Esophagus mucosa (tissue), 1 donor: ENCODE results near the gene CARMIL1. TPM values are rescaled to one million over a fixed set of nuclear protein-coding genes. Genes with fewer than 3 reads are reported as not detected.

Experiments
- ATAC-seq: fragments of 200-7000 bp; cut with Tn5 transposase; one replicate; pipeline ENCODE4 v1.9.1; 2020
- total RNA-seq: library from RNA; stranded (reverse); gene quantifications from one replicate; pipeline ENCODE4 v1.2.4, GENCODE V29; 2023
- donor health status: DM: yes; HTN: yes; CAD: no.

The CARMIL1 gene
- total RNA-seq = 18.2 TPM

GRCh38 chr6:25278914-25279747, at the start of gene CARMIL1:
Gene CARMIL1, plus strand, starts transcription at chr6:25279374. Its CDS starts 422 bp downstream, at chr6:25279796.
- ATAC-seq = peak; percentile 96

GRCh38 chr6:25229671-25230321, 49.4 kb upstream of the CARMIL1 start:
- no peak for ATAC-seq

DNA sequence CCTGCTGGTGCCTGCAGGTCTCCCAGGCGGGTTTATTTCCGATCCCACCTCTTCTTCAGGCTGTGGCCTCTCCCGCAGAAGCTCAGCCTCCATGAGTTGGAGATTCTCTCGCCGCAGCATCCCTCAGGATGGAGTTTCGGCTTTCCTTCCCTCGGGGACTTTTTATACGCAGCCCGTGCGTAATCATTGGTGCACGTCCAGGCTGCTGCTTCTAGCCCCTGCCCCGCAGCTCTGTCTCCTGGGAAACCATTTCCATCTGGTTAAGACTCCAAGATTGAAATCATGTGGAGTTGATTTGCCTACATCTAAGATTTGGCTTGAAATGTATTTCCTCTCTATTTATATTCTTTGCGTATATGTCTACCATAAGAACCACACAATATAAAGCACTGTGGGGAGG, 46.7 kb upstream of the CARMIL1 start:
- ATAC-seq = no peak

- ATAC-seq = no peak
These were observed 45.9 kb upstream of the CARMIL1 start for GRCh38 chr6:25233226-25233625.

DNA sequence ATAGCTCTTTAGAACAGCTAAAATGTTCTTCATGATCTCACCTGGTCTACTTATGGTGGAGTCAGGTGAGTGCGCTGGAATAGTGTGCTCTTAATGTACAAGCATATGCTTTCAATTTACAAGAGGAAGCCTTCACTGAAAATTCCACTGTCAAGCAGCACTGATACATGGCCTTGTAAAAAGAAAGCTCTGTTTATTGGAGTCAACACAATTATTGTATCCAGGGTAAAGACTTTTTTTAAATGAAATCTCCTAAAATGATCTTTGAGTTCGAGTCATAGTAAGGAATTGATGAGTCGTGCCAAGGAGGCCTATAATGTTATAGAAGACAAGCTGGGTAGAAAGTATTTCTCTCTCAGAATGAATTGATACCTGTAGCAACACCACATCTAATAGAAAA, 41.6 kb upstream of the CARMIL1 start:
- no peak for ATAC-seq

DNA sequence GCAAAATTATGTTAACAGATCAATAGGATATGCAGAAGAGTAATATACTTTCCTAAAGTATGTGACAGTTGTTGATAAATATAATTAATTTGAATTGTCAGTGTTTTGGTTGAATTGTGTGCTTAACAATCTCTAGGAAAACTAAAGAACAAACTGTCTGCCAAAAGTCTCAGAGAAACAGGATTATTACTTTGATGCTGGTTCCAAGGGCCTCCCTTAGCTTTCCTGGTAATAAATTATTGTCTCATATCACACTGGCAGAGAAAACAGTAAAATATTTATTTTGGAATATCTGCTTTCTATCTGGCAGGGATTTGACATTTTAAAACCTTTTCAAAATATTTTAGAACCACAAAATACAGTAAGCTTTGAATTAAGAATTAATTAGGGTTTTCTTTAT, 40.1 kb upstream of the CARMIL1 start:
- ATAC-seq = no peak

- no peak for ATAC-seq
These were observed 39.7 kb upstream of the CARMIL1 start for GRCh38 chr6:25239498-25239897.

- no peak for ATAC-seq
These were observed 36.6 kb upstream of the CARMIL1 start for GRCh38 chr6:25242567-25242966.

- ATAC-seq = no peak
These were observed 34.3 kb upstream of the CARMIL1 start for GRCh38 chr6:25244865-25245264.

GRCh38 chr6:25248123-25248522, 31.1 kb upstream of the CARMIL1 start:
- no peak for ATAC-seq

GRCh38 chr6:25249133-25249532, 30.0 kb upstream of the CARMIL1 start:
- ATAC-seq = no peak

DNA sequence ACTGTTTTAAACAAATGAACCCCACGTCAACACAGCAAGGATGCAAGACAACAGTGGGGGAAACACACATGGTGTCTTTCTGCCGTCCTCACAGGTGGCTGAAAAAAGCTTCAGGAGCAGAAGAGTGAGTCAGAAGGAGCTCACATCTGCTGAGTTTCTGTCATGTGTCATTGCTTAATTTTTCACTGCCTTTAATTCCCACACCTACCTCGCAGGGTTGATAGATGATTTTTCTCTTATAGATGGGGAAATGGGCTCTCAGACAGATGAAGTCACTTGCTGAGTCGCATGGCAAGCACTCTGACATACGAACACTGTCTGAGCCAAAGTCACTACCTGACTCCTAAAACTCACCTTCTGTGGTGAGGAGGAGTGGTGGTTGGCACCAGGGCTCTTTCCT, 28.3 kb upstream of the CARMIL1 start:
- peak; percentile 86 for ATAC-seq

- no peak for ATAC-seq
These were observed 27.7 kb upstream of the CARMIL1 start for GRCh38 chr6:25251426-25251825.

- no peak for ATAC-seq
These were observed 25.8 kb upstream of the CARMIL1 start for GRCh38 chr6:25253351-25253750.

DNA sequence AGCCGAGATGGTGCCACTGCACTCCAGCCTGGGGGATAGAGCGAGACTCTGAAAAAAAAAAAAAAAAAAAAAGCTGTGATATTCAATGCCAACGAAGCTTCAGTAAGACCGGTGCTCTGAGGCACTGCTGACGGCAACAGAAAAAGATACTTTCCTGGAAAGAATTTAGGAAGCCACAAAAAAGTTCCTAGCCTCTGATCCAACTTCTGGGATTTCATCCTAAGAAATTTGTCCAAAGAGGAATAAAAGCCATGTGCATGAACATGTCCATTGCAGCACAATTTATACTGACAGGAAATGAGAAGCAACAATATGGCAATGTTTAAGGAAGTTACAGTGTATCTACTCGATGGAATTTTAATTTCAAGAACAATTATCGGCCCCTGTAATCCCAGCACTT, 24.5 kb upstream of the CARMIL1 start:
- ATAC-seq = no peak

GRCh38 chr6:25257686-25258348, 21.4 kb upstream of the CARMIL1 start:
- no peak for ATAC-seq

DNA sequence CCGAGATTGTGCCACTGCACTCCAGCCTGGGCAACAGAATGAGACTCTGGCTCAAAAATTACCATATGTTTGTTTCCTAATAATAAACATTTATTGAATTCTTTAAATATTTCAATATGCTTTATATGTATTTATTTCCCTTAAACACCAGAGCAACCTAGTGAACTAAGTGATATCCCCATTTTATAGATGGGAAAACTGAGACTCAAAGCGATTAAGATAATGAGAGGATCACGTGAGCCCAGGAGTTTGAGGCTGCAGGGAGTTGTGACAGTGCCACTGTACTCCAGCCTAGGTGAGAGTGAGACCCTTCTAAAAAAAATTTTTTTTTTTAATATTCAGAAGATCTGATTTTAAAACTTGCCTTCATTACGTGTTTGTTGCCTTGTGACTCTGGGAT, 19.4 kb upstream of the CARMIL1 start:
- no peak for ATAC-seq

- no peak for ATAC-seq
These were observed 15.5 kb upstream of the CARMIL1 start for GRCh38 chr6:25263657-25264056.

DNA sequence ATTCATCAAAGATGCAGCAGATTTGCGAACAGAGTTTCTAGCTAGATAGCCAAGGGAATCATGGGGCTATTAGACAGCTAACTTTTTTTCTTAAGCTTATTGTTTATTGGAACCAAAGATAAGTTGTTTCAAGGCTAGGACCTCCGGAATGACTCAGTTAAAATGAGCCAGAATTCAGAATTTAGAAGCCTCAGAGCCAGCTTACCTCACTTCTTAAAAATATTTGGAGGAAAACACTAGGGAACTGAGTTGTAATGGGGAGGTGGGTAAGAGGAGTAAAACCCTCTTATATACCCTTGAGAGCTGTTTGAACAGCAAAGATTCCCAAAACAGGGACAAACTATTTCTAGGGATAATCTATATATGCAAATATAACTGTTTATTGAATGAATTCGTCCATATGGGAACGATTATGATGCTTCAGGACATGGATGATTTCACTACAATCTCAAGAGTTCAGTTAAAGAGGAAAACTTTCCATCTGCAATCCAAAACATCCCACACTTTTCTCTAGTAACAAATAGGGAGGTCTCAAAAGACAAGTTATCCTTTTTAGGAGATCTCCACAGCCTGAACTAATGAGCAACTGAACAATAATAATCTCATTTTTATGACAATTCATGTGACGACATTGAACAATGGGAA, 12.6 kb upstream of the CARMIL1 start:
- no peak for ATAC-seq

DNA sequence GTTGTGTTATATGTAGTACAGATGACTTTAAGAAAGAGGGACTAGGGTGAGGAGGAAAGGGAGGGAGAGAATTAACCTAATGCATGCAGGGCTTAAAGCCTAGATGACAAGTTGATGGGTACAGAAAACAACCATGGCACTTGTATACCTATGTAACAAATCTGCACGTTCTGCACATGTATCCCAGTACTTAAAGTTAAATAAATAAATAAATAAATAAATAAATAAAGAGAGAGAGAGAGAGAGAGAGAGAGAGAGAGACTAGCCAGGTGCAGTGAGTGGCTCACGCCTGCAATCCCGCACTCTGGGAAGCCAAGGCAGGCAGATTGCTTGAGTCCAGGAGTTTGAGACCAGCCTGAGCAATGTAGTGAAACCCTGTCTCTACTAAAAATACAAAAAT, 11.5 kb upstream of the CARMIL1 start:
- ATAC-seq = no peak

DNA sequence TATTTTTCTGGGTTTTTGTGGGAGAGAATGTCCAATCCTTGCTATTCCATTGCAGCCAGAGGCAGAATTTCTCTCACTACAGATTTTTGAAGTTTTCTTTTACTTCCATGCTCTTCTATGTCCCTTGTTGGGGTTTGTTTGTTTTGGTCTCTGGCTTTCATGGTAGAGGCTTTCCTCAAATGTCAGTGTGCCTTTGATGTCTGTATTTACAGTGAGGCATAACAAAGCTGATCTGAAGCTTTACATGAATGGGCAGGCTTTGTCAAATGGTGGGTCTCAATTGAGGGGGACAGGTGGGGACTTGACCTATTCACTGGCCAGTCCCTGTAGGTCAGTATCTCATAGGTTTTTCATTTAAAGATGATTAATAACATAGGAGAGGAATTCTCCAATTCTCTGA, 8.6 kb upstream of the CARMIL1 start:
- ATAC-seq = no peak

DNA sequence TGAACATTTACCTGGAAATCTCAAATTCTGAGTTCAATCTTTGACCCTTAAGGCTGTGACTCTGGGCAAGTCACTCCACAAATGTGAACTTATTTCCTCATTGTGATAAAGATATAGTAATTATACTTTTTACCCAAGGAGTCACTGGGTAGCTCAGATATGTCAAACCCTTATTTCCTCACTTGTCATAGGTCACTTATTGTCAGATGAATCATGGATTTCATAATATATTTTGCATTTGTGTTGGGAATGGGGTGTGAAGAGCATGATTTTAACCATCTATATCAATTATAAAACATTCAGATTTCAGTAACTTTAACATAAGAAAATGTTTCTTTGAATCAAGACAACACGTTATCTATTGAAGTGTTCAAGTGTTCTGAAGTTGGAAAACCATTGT, 3.7 kb upstream of the CARMIL1 start:
- no peak for ATAC-seq

GRCh38 chr6:25277386-25277785, 1.8 kb upstream of the CARMIL1 start:
- ATAC-seq = no peak
